Measurements from ENCODE around the gene ALKBH3.

ALKBH3 gene

GRCh38 chr11:43920598-43921419, 40.2 kb downstream of the ALKBH3 start:
- POLR2A ChIA-PET = interaction anchor here (1.4 kb wide), 1 partner anchor 22 kb away, joined by 7 read pairs; the partner anchor contains the start of gene C11orf96
- TF ChIP-seq CTCF (IDR thresholded peaks at IDR 0.05; ENCODE audit: insufficient read depth, low read length, missing control alignments) = no peak
- peak; percentile 100 for DNase-seq (ENCODE audit: low read depth, low spot score)
- H3K4me3 ChIP-seq (ENCODE audit: low read depth, low read length) = no peak overlapping the region
- CTCF ChIA-PET = interaction anchor here (1.3 to 5.0 kb wide), 7 partner anchors 12 to 117 kb away, joined by 5 to 36 read pairs (median 14); partner anchors contain the start of gene C11orf96

GRCh38 chr11:43921561-43922294, 41.1 kb downstream of the ALKBH3 start:
- ChIA-PET POLR2A (interaction anchor here (2.0 kb wide), 1 partner anchor 12 kb away, joined by 6 read pairs; no protein-coding TSS in a partner anchor), CTCF (interaction anchor here (1.0 to 4.5 kb wide), 5 partner anchors 11 to 116 kb away, joined by 3 to 26 read pairs (median 14); partner anchors contain the start of gene C11orf96)
- DNase-seq (ENCODE audit: low read depth, low spot score) = no peak
- no peak overlapping the region for H3K4me3 ChIP-seq (ENCODE audit: low read depth, low read length)
- no peak for TF ChIP-seq CTCF (IDR thresholded peaks at IDR 0.05; ENCODE audit: insufficient read depth, low read length, missing control alignments)

- CTCF ChIA-PET = interaction anchor here (0.8 to 4.5 kb wide), 6 partner anchors 10 to 116 kb away, joined by 3 to 26 read pairs (median 10); partner anchors contain the start of gene C11orf96
- no peak for TF ChIP-seq CTCF (IDR thresholded peaks at IDR 0.05; ENCODE audit: insufficient read depth, low read length, missing control alignments)
- no peak overlapping the region for H3K4me3 ChIP-seq (ENCODE audit: low read depth, low read length)
- DNase-seq (ENCODE audit: low read depth, low spot score) = no peak
- POLR2A ChIA-PET = interaction anchor here (2.0 kb wide), 1 partner anchor 11 kb away, joined by 6 read pairs; no protein-coding TSS in a partner anchor
These were observed 41.6 kb downstream of the ALKBH3 start for GRCh38 chr11:43922295-43922648.

GRCh38 chr11:43922744-43923405, 42.2 kb downstream of the ALKBH3 start:
- H3K4me3 ChIP-seq (ENCODE audit: low read depth, low read length) = no peak overlapping the region
- no peak for DNase-seq (ENCODE audit: low read depth, low spot score)
- TF ChIP-seq CTCF (IDR thresholded peaks at IDR 0.05; ENCODE audit: insufficient read depth, low read length, missing control alignments) = no peak
- ChIA-PET POLR2A (interaction anchor here (0.9 to 2.0 kb wide), 4 partner anchors 11 to 22 kb away, joined by 3 to 22 read pairs (median 4); partner anchors contain the start of gene C11orf96), CTCF (interaction anchor here (0.8 to 4.5 kb wide), 8 partner anchors 9 to 115 kb away, joined by 3 to 26 read pairs (median 4); partner anchors contain the start of gene C11orf96)

- ChIA-PET POLR2A (interaction anchor here (0.9 to 2.0 kb wide), 4 partner anchors 10 to 21 kb away, joined by 3 to 22 read pairs (median 4); partner anchors contain the start of gene C11orf96), CTCF (interaction anchor here (1.0 to 4.5 kb wide), 5 partner anchors 16 to 110 kb away, joined by 3 to 26 read pairs (median 4); partner anchors contain the start of gene C11orf96)
- no peak overlapping the region for H3K4me3 ChIP-seq (ENCODE audit: low read depth, low read length)
- TF ChIP-seq CTCF (IDR thresholded peaks at IDR 0.05; ENCODE audit: insufficient read depth, low read length, missing control alignments) = no peak
- DNase-seq (ENCODE audit: low read depth, low spot score) = no peak
These were observed 42.9 kb downstream of the ALKBH3 start for GRCh38 chr11:43923406-43924111.
